HG03469 (cell line): ENCODE measurements around the gene MUC4.
"Not testable (repeated sequence)": the region's sequence is repeated elsewhere in the genome, so short reads cannot be mapped to it uniquely, and the experiment has no call there.

Source experiments
- ATAC-seq: cut with Tn5 transposase; IDR thresholded peaks from one replicate; pipeline ENCODE4 v1.9.1; 2021; ENCODE audit warnings: mild to moderate bottlenecking, moderate library complexity, moderate number of reproducible peaks; ENCODE audit not compliant: unreplicated experiment

MUC4 gene

GRCh38 chr3:195836476-195837135 lies 24.9 kb upstream of the MUC4 start:
- ATAC-seq: no peak

- ATAC-seq: no peak
These were observed 24.1 kb upstream of the MUC4 start for GRCh38 chr3:195835791-195836190.

DNA sequence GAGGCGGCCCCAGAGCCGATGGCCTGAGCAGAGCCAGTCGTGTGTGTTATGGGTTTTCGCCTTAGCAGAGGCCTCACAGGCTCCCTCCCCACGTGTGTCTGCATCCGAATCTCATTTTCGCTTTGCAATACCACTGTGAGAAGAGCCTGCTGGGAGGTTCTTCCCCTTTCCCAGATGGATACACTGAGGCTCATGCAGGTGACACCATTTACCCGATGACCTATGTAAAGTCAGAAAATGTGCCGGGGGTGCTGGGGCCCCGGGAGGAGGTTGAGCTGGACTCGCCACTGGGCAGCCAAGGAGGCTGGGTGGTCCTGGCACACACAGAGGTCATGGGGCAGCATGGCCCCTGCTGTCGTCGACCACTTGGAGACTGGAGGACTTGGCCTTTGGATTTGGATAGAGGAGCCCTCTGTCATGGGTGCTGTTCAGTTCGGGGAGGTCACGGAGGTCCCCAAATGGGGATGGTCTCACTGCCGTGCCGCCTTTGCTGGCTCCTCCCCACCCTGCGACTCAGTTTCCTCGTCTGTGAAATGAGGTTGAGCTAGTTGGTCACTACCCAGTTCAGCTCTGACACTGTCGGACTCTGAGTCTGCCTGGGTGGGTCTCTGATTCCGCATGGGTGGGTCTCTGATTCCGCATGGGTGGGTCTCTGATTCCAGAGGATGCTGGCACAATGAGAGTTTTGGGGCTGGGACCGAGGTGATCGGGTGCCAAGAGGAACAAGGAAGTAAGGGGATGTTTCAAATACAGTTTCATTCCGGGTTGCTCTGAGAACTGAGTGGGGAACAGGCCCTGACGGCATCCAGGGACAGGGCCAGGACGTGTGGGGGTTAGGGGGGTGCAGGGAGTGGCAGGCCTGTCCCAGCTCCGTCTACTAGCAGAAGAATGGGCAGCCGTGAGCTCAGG lies 23.2 kb upstream of the MUC4 start:
- no peak for ATAC-seq

DNA sequence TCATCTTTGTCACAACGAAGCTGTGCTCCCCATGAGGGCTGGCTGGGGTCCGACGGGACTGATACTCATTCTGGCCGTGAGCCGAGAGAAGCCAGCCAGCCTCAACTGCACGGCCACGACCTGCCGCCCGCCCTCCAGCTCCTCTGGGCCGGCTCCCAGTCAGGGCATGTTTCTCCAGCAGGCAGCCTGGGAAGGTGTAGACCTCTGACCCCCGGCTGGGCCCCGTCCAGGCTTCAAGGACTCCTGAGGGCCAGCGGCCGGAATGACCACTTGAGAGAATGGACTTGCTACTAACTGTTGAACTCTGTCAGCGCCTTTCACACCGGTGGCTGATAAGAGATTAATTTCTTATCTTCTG lies 18.1 kb upstream of the MUC4 start:
- no peak for ATAC-seq

- no peak for ATAC-seq
These were observed 17.0 kb upstream of the MUC4 start for GRCh38 chr3:195828762-195829161.

DNA sequence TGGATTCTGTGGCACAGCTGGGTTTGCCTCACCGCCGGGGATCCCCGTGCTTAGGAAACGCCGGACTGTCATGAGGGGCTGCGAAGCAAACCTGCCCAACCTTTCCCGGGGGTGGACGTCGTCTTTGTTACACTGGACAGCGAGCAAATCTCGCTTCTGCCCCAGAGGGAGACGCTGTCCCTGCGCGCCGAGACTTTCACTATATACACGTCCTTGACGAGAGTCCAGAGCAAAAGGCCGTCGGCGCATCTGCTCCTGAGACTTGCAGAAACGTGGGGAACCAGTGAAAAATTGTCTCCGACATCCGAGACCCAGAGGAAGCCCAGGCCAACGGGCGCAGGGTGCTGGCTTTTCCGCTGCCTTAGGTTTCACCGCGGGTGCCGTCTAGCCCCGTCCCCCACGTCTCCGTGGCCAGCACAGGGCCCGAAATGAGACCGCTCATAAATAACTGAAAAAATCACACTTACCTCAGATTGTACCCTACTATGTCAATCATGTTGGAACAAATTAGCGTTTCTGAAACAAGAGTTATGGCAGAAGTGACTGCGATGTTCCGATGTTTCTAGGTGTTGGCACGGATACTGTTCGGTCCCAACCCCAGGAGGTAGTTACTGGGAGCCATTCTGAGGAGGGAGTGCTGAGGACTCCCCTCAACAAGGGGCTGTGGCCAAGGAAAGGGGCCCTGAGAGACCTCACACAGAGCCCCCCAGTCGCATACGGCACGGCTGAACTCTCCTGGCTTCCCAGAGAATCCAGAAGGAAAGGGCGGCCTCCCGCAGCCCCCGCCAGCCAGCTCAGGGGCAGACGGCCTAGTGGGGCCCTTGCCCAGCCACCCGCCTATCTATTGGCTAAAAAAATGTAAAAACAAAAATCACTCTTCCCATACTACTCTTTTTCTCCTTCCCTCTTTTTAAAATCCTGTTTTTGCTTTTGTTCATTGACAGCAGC lies 14.4 kb upstream of the MUC4 start:
- ATAC-seq: no peak

DNA sequence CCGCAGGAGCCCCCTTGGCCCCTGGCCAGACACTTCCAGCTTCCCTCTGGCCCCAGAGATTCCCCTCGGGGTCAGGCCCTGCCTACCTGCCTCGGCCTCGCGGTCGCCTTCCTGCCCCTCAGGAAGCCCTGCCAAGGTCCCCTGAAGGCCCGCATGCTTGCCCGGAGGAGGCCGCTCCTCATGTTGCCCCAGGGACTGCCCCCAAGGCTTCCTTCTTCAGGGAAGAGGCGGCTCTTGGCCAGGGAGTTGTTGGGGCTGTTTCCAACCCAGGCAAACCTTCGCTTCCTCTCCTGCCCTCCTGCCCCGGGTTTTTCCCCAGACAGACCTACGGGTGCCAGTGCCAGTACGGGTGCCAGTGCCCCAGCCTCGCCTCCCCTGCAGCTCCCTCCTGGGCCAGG lies 13.5 kb upstream of the MUC4 start:
- no peak for ATAC-seq

DNA sequence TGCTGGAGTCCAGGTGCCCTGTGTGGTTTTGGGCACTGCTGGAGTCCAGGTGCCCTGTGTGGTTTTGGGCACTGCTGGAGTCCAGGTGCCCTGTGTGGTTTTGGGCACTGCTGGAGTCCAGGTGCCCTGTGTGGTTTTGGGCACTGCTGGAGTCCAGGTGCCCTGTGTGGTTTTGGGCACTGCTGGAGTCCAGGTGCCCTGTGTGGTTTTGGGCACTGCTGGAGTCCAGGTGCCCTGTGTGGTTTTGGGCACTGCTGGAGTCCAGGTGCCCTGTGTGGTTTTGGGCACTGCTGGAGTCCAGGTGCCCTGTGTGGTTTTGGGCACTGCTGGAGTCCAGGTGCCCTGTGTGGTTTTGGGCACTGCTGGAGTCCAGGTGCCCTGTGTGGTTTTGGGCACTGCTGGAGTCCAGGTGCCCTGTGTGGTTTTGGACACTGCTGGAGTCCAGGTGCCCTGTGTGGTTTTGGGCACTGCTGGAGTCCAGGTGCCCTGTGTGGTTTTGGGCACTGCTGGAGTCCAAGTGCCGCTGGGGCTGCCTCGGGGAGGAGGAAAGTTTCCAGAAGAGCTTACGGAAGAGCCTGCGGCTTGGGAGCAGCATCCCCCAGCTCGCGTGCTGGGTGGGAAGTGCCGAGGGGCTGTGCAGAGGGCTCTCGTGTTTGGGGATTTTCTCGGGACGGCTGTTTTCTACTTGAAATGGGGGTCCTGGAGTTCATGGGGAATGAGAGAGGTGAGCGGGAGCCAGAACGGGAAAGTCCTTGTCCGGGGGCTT lies 12.9 kb upstream of the MUC4 start:
- ATAC-seq: not testable (repeated sequence)

GRCh38 chr3:195823999-195824398 lies 12.3 kb upstream of the MUC4 start:
- ATAC-seq: no peak

DNA sequence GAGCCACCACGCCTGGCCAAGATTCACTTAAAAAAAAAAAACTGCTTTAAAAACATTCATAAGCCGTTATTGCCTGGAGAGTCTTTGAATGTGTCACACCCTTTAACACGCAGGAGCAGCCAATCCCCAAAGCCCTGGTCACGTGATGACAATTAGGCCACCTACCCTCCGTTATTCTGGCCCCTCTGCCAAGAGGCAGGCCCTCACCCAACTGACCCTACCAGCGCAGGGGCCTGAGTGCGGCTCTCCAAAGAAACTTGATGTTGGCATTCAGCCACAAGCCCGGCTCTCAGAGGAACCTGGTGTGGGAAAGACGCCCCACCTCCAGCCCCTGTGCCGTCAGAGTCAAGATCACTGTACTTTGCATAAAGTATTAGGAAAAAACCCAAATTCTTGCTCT lies 11.6 kb upstream of the MUC4 start:
- no peak for ATAC-seq

DNA sequence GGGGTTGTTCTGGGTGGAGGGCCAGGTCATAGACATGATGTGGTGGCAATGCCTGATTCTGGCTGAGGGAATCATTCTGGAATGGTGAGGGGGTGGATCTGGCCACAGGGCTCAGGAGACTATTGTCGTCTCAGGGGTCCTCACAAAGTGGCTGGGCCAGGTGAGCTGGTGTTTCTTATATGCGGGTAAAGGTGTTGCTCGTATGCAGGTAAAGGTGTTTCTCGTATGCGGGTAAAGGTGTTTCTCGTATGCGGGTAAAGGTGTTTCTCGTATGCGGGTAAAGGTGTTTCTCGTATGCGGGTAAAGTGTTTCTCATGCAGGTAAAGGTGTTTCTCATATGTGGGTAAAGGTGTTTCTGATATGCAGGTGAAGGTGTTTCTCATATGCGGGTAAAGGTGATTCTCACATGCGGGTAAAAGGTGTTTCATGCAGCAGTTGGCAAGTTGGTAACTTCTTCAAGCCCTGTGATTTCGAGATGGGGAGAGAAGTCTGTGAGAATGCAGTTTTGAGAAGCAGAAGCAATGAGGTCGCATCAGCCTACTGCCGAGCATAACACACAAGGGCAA lies 10.5 kb upstream of the MUC4 start:
- no peak for ATAC-seq

GRCh38 chr3:195821403-195822130 lies 9.8 kb upstream of the MUC4 start:
- ATAC-seq: no peak

GRCh38 chr3:195820901-195821300 lies 9.2 kb upstream of the MUC4 start:
- ATAC-seq: no peak

GRCh38 chr3:195820186-195820585 lies 8.5 kb upstream of the MUC4 start:
- ATAC-seq: no peak

- ATAC-seq: no peak
These were observed 6.6 kb upstream of the MUC4 start for GRCh38 chr3:195818301-195818700.

DNA sequence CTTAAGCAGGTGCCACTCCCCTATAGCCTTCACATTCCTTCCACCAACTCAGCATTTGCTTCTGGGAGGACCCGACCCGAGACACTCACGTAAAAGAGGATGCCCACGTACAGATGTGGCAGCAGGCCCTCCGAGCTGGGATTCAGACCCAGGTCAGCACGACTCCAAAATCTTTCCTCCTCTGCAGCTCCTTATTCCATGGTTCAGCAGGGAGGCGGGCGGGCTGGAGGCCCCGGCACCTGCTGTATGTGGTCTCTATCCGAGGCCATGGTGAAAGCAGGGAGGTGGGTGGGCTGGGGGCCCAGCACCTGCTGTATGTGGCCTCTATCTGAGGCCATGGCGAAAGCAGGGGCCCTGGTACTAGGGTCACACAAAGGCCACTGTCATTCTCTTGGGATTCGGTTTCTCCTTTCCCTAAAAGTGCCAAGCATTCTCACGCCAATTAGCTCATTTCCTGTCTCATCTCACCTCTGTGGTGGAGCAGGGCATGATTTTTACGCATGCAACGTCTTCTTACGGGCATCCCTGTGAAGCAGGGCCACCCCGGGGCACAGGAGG lies 5.9 kb upstream of the MUC4 start:
- ATAC-seq: no peak

GRCh38 chr3:195816276-195816913 lies 4.7 kb upstream of the MUC4 start:
- ATAC-seq: not testable (repeated sequence)

GRCh38 chr3:195815169-195815771 lies 3.5 kb upstream of the MUC4 start:
- no peak for ATAC-seq
